ENCODE results near the gene MSH3.

The MSH3 gene

DNA sequence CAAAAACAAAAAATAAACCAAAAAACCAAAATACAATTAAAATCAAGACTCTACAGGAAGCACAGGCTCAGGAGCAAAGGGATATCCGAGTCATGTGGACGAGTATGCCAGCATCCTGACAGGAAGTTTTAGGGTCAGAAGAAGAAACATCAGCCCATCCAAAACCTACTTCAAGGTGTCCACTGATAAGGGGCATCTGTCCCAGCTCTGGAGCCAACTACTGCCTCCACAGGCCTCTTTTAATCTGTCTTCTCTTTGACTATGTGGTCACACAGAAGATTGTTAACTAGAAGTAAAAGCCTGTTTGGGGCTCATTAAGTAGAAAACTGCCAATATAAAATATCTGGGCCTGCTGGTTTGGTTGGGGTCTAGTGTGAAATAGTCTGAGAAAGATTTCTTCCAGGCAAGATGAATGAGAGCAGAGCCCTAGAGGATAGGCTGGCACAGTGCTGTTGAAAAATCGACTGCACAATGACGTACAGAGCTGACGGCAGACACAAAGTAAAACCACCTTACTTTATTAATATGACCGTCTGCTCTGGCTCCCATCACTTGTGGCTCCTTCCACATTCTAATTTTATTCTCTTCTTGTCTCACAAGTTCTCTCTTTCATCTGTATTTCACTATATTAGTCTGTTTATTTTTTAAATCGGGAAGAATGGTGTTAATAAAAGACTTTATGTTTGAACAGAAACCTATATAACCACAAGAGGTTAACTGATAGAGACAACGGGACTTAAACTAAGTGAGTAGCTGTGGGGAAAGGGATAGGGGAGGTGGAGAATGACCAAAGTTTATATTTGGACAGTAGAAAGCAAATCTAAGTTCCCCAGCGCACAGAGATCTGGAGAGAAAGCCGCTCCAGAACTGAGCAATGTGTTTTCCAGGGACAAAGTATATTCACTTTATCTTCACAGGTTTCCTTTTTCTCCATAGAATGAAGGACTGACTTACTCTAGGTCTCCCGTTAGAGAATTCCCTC is 22.9 kb upstream of the MSH3 start:
- no peak overlapping the region for H3K4me3 ChIP-seq (ENCODE audit: low read depth, low read length)
- DNase-seq (ENCODE audit: low read depth), result no peak

DNA sequence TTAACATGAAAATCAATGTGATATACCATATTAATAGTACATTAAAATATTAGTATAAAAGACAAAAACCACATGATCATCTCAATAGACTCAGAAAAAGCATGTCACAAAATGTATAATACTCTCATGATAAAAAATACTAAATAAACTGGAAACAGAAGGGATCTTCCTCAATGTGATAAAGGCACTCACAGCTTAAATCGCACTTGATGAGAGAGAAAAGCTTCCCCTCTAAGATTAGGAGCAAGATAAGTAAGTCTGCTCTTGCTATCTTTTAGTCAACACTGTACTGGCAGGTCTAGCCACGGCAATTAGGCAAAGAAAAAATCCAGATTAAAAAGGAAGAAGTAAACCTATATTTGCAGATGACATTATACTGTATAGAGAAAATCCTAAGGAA is 21.8 kb upstream of the MSH3 start:
- no peak overlapping the region for H3K4me3 ChIP-seq (ENCODE audit: low read depth, low read length)
- TF ChIP-seq, protein P1, sequence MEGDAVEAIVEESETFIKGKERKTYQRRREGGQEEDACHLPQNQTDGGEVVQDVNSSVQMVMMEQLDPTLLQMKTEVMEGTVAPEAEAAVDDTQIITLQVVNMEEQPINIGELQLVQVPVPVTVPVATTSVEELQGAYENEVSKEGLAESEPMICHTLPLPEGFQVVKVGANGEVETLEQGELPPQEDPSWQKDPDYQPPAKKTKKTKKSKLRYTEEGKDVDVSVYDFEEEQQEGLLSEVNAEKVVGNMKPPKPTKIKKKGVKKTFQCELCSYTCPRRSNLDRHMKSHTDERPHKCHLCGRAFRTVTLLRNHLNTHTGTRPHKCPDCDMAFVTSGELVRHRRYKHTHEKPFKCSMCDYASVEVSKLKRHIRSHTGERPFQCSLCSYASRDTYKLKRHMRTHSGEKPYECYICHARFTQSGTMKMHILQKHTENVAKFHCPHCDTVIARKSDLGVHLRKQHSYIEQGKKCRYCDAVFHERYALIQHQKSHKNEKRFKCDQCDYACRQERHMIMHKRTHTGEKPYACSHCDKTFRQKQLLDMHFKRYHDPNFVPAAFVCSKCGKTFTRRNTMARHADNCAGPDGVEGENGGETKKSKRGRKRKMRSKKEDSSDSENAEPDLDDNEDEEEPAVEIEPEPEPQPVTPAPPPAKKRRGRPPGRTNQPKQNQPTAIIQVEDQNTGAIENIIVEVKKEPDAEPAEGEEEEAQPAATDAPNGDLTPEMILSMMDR (IDR thresholded peaks at IDR 0.05; ENCODE audit: control insufficient read depth, extremely low read depth, insufficient read depth), result no peak
- DNase-seq (ENCODE audit: low read depth), result no peak

More for the DNA sequence above, 22.9 kb upstream of the MSH3 start:
- TF ChIP-seq, protein P1 (IDR thresholded peaks at IDR 0.05; ENCODE audit: control insufficient read depth, extremely low read depth, insufficient read depth), result no peak

DNA sequence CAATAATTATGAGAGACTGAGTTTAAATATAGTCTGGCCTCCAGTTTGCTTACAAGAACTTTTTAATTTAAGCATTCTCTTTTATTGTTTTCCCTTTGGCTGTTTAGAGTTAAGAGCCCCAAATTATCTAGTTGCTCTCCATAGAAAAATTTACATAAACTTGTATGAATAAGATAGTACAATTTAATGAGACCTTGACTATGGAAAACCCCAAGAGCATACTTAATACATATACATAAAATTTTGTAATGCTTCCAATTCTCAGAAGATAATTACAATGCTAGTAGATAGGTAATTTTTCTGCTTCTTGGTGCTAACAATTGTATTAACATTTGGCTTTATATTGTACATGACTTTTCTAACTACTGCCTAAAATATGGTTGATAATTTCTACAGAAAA is 20.3 kb upstream of the MSH3 start:
- TF ChIP-seq, protein P1 (IDR thresholded peaks at IDR 0.05; ENCODE audit: control insufficient read depth, extremely low read depth, insufficient read depth), result no peak
- DNase-seq (ENCODE audit: low read depth), result no peak
- no peak overlapping the region for H3K4me3 ChIP-seq (ENCODE audit: low read depth, low read length)

DNA sequence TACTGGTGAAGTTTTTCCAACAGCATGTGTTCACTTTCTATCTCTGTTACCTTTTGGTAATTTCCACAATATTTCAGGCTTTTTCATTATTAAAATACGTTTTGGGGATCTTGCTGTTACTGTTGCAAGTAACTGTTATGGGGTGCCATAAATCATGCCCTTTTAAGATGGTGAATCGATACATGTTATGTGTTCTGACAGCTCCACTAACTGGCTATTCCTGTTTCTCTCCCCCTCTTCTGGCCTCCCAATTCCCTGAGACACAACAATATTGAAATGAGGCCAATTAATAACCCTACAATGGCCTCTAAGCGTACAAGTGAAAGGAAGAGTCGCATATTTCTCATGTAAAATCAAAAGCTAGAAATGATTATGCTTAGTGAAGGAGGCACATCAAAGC is 13.1 kb upstream of the MSH3 start:
- no peak overlapping the region for H3K4me3 ChIP-seq (ENCODE audit: low read depth, low read length)
- DNase-seq (ENCODE audit: low read depth), result no peak
- TF ChIP-seq, protein P1 (IDR thresholded peaks at IDR 0.05; ENCODE audit: control insufficient read depth, extremely low read depth, insufficient read depth), result no peak

DNA sequence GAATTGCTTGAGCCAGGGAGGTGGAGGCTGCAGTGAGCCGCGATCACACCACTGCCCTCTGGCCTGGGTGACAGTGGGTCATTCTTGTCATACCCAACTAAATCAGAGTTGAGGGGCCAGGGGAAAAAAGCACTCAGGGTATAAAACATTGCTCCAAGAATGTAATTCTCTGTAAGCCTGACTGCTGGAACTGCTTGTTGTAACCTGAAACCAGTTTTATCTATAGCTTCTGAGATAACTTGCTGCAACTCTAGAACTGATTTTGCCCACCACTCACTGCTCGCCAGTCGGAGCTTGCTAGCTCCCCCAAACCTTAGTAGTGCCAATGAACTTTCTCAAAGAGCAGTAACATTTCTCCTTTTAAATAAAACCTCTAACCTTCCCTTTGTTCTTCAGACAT is 9.6 kb upstream of the MSH3 start:
- TF ChIP-seq, protein P1 (IDR thresholded peaks at IDR 0.05; ENCODE audit: control insufficient read depth, extremely low read depth, insufficient read depth), result no peak
- H3K4me3 ChIP-seq (ENCODE audit: low read depth, low read length), result no peak overlapping the region
- DNase-seq (ENCODE audit: low read depth), result no peak

DNA sequence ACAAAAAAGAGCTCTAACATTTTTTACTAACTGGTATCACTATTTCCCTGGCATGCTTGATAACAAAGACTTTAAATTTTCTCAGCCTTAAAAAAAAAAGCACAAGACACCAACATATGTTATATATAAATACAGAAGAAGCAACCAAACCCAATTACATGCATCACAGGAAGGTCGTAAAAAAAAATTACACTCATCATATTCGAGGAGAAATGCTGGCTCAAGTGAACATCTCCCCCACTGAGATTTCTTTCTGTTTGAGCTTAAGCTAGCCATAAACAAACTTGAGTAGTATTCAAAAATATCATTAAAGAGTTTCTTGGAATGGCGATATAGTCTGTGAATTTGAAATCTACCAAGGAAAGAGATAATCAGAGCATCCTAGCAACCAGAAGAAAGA is 7.5 kb upstream of the MSH3 start:
- TF ChIP-seq, protein P1 (IDR thresholded peaks at IDR 0.05; ENCODE audit: control insufficient read depth, extremely low read depth, insufficient read depth), result no peak
- no peak for DNase-seq (ENCODE audit: low read depth)
- no peak overlapping the region for H3K4me3 ChIP-seq (ENCODE audit: low read depth, low read length)

All from LNCaP clone FGC (cell line).